ENCODE measurements around the gene PON2.
"Not testable (repeated sequence)": the region's sequence is repeated elsewhere in the genome, so short reads cannot be mapped to it uniquely, and the experiment has no call there.

Gene PON2

GRCh38 chr7:95434557-95435421 is at the start of gene PON2:
PON2 (minus strand) TSS chr7:95435028; CDS start chr7:95434951, 77 bp downstream.
- DNase-seq = no peak

- DNase-seq = no peak
Observed at GRCh38 chr7:95482424-95482823, 47.6 kb upstream of the PON2 start.

GRCh38 chr7:95481271-95482165 is 46.7 kb upstream of the PON2 start:
- DNase-seq = no peak

- no peak for DNase-seq
Observed at GRCh38 chr7:95479992-95480624, 45.3 kb upstream of the PON2 start.

- no peak for DNase-seq
Observed at GRCh38 chr7:95478272-95479037, 43.6 kb upstream of the PON2 start.

- no peak for DNase-seq
Observed at GRCh38 chr7:95476904-95477594, 42.2 kb upstream of the PON2 start.

GRCh38 chr7:95476072-95476847 is 41.4 kb upstream of the PON2 start:
- no peak for DNase-seq

- DNase-seq = no peak
Observed at GRCh38 chr7:95473276-95473985, 38.6 kb upstream of the PON2 start.

GRCh38 chr7:95472581-95473161 is 37.8 kb upstream of the PON2 start:
- DNase-seq = no peak

GRCh38 chr7:95471071-95471470 is 36.2 kb upstream of the PON2 start:
- no peak for DNase-seq

- DNase-seq = no peak
Observed at GRCh38 chr7:95470452-95470851, 35.6 kb upstream of the PON2 start.

- no peak for DNase-seq
Observed at GRCh38 chr7:95469848-95470247, 35.0 kb upstream of the PON2 start.

GRCh38 chr7:95469187-95469586 is 34.4 kb upstream of the PON2 start:
- no peak for DNase-seq

GRCh38 chr7:95467912-95468607 is 33.2 kb upstream of the PON2 start:
- no peak for DNase-seq

- DNase-seq = not testable (repeated sequence)
Observed at GRCh38 chr7:95460653-95461052, 25.8 kb upstream of the PON2 start.

GRCh38 chr7:95457947-95458346 is 23.1 kb upstream of the PON2 start:
- DNase-seq = no peak

- no peak for DNase-seq
Observed at GRCh38 chr7:95454438-95455045, 19.7 kb upstream of the PON2 start.

GRCh38 chr7:95446618-95447017 is 11.8 kb upstream of the PON2 start:
- no peak for DNase-seq

GRCh38 chr7:95444796-95445195 is 10.0 kb upstream of the PON2 start:
- no peak for DNase-seq

All from SIG-M5 (cell line).